Anterior cingulate cortex (tissue), 58 donors: ENCODE data around the gene SORBS1.
"Not testable (repeated sequence)": the region's sequence is repeated elsewhere in the genome, so short reads cannot be mapped to it uniquely, and the experiment has no call there.

Experiments used
- DNase-seq, 58 donors: peaks; one replicate each; lab custom pipeline; 2025; lab: John Stamatoyannopoulos, UW

Gene SORBS1

DNA sequence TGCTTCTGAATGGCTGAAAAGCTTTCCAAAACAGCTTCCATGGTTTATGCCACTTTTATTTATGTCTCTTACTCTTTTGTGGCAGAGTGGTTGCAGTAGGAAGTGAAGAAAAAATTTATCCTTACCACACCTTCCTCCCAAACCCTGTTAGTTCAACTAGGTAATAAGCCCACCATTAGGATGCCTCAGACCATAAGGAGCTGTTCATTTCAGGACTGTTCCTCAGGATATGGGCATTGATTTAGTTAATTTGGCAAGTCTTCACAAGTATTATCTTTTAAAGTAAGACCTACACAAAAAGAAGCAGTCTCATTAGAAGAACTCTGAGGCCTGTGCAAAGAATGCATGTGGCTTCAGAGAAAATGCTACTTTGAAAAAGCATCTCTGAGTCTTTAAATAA, 187.5 kb downstream of the SORBS1 start:
- no peak for DNase-seq

DNA sequence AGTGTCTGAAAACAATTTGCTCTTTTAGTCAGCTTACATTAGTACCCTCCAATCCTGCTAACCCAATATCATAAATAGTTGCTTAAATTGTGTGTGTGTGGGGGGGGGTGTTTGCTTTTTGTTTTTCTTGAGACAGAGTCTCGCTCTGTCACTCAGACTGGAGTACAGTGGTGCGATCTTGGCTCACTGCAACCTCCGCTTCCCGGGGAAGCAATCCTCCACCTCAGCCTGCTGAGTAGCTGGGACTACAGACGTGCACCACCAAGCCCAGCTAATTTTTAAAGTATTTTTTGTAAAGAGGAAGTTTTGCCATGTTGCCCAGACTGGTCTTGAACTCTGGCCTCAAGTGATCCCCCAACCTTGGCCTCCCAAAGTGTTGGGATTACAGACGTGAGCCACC, 196.8 kb downstream of the SORBS1 start:
- peak in 3 of 58 donors; percentile 10 to 21 (median 14) for DNase-seq

DNA sequence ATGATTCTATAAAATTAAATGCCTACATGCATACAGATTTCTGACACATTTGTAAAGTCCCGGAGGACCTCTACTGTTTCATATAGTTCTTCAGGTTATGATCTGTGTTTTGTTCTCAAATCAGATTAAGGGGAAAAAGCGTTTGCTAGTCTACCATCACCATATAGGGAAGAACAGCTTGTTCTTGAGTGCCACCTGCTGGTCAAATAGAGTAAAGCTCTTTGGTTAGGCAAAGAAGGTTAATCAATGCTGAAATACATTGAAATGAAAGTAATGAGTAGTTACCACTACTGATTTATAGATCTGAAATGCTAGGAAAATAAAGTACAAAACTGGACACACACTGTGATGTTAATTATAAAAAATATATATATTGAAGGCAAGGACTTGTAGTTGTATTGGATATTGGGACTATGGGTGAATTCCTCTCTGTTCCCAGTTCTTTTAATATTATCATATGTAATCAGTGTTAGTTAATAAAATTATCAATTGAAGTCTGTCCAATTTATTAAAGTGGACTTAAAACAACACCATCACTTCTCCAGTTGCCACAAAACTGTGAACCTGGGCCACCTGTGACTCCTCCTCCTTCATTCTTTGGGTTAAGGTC, 197.8 kb downstream of the SORBS1 start:
- peak in 13 of 58 donors; percentile 5 to 56 (median 23) for DNase-seq

DNA sequence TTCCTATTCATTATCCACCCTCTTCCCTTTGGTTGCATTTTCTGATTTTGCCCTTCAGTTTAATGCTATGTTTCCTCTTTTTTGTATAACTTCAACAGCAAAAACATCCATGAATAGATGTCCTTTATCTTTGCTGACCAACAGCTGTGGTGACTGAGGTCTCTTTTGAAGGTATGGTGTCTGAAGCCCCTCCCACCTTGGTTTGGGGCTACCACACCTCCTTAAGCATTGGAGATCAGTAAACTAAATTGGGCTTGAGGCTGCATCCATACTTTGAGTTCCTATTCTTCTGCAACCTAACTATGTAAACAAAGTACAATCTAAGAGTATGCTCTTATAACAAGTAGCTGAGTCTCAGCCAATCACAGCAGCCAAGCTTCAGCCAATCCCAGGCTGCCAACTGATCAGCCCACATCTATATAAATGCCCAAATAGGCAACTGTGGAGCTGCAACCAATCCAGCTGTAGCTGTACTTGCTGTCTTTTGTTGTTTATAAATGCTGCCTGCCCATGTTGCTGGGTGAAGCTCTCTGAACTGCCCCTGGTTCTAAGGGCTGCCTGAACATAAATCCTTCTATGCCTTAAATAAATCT, 201.0 kb downstream of the SORBS1 start:
- DNase-seq, result no peak

DNA sequence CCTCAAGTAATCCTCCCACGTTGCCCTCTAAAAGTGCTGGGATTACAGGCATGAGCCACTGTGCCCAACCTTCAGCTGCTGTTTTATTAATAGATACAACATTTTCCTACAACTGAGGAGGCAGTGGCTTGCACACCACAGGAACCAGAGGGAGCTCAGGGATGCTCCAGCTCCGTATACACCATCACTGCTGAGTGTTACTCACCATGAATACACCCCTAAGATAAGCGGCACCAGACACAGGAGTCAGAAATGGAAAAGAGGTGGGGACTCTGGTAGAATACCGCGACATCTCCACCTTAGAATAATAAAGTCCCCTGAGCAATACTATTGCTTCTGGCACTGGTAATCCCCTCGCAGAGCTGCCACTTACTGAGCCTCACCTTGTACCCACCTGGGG, 201.7 kb downstream of the SORBS1 start:
- no peak for DNase-seq

DNA sequence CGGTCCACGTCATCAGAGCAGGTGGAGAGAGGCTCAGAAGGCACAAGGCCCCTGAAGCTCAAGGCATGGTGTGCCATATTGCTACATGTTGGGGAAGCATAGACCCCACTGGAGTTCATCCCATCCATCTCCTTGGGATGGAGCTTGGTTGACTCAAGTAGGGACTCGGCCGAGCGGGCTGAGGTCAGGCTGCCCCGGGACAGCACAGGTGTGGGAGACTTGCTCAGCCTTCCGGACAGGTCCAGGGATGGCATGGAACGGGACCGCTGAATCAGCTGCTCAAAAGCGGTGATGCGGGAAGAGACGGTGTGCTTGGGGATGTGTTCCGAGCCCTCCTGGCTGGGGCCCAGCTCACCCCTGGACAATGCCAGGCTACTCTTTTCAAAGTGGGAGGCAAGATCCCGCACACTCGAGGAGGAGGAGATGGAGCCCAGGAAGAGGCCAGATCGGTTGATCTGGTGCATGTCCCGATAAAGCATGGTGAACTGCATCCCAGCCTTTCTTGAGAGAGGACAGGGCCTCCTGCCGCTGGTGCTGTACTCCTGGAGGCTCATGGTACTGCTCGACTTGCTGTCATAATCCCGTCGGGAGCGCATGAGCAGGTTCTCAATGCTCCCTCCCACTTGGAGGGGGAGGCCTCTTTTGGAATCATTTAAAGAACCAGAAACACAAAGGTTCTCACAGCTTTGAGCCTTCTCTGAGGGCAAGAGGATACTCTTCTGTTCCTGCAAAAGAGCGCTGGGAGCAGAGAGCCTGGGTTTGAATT, 204.8 kb downstream of the SORBS1 start:
- peak in 1 of 58 donors; percentile 37 for DNase-seq

DNA sequence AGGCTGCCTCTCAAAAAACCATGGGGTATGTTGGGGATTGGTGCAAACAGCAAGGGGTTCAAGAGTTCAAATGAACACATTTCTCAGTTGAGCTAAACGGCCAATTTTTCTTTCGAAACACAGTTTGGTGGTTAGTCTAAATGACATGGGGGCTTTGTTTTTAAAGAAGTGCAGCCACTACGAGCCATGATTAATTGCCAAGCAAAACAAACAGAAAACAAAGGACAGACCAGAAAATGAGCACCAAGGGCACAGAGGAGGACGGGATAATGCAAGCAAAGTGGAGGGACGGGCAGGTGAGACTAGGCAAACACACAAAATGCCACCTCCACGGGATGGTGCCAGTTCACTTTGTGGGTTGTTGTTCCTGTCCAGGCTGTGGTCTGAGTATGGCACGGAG, 205.9 kb downstream of the SORBS1 start:
- DNase-seq, result no peak

DNA sequence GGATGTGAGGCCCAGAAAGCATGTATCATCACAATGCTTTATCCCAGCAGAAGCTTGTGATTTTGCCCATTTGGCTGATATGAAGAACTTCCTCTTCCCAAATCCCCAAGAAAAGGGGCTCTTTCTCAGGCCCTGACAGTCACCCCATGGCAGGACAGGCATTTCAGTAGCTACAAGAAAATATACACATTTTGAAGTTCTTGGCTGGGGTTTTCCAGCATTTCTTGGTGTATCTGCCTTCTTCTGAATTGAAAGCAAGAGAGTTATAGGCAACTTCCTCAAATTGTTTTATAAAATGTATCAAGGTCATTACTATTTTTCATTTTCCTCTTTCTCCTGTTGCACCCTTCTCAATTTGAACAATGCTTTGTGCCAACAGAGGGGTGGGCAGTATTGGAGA, 207.1 kb downstream of the SORBS1 start:
- no peak for DNase-seq

DNA sequence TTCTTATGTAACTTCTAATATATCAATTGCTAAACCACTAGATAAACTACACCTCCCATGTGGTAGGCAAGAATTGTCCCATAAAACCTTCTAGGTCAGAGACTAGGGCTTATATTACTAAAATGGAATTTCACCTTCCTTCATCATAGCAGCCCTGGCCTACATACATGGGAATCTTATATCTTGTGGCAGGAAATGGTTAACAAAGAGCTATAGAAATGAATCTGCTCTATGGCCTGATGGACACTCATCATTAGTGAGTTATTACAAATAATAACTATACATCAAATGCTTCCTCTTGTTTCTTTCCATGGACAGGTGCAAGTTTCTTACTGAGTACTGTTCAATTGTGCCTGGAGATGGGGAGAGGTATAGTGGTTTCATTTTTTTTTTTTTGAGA, 208.0 kb downstream of the SORBS1 start:
- DNase-seq, result no peak

DNA sequence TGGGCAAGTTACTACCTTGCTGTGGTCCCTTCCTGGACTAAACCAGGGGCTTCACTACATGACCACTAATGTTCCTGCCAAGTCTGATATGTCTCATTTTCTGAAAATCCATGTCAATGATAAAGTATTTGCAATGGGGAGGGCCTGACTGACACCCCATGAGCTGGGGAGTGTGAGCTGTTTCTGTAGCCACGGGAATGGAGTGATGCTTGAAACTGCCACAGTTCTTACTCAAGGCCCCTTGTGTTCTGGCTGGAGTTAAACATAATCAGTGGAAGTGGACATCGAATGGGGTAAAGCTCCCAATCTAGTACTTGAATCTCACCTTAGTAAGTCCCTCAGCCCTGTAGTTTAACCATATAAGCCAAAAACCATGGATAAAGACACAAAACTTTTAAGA, 208.5 kb downstream of the SORBS1 start:
- no peak for DNase-seq

DNA sequence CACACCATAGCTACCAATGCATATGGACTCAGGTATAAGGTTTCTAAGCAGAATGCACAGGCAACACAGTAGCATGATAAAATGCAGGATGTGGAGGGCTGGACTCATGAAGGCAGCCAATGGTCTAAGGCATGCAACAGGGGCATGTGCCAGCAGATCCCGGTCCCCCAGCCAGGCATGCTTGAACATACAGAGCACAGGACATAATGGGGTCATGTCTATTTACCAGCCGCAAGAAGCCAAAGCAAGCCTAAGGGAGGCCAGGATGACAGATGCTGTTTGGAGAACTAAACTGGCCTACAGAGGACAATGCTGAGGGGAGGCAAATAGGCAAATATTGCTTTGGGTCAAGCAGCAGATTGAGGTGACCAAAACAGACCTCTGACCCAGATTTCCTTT, 210.3 kb downstream of the SORBS1 start:
- no peak for DNase-seq

DNA sequence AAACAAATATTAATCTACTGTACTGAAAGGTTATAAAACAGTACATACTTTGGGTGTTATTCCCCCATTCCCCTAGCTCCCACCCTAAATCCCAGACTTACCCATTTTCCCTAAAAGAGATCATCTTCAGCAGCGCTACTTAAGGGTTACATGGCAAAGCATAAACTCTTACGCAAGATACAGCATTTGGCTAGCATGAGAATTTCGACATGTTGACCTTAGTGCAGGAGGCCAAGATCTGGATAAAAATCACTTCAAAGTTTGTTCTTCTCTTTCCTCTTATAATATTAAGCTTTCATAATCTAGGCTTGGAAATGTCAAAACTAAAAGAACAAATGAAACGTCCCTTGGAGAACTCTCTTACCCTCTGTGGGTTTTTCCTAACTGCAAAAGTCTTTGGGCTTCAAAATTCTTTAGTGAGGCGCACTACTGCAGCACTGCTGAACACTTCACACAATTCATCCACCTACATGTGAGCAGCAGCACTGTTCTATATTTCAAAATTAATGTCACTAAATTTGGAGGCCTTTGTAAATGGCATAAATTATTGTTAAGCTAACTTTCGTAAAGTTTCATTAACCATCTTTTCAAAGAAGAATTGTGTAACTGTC, 210.8 kb downstream of the SORBS1 start:
- no peak for DNase-seq

DNA sequence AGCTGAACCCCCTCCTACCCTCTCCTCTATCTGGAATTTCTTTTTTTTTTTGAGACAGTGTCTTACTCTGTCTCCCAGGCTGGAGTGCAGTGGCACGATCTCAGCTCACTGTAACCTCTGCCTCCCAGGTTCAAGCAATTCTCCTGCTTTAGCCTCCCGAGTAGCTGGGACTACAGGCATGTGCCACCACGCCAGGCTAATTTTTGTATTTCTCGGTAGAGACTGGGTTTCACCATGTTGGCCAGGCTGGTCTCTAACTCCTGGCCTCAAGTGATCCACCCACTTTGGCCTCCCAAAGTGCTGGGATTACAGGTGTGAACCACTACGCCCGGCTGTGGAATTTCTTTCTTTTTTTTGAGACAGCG, 213.8 kb downstream of the SORBS1 start:
- DNase-seq, result not testable (repeated sequence)

DNA sequence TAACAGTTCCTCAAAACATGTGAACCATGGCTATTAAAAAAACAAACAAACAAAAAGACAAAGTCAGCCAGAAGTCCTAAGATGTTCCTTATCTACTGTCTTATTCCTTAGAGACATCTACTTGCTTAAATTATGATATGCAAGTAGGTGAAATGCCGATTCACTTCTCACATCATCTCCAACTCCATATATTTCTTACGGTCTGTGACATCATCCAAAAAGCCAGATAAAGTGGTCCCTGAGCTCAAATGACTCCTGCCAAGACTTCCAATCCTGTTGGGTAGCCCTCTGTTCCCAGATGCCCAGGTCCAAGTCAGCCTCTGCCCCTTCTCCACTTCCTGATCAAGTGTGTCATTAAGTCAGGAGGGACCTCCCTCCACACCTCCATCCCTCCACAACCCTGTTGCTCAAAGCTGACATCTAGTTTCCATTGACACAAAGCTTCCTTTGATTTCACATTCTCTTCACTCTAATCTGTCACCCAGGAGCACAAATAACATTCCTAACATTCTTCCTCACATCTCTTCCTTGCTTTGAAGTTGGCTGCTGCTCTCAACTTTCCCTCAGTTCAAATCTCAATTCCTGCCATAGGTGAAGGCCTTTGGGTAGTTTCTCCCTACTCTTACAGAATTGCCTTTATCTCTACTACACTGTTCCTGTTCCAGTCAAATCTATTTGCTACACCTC, 214.3 kb downstream of the SORBS1 start:
- DNase-seq, result no peak

DNA sequence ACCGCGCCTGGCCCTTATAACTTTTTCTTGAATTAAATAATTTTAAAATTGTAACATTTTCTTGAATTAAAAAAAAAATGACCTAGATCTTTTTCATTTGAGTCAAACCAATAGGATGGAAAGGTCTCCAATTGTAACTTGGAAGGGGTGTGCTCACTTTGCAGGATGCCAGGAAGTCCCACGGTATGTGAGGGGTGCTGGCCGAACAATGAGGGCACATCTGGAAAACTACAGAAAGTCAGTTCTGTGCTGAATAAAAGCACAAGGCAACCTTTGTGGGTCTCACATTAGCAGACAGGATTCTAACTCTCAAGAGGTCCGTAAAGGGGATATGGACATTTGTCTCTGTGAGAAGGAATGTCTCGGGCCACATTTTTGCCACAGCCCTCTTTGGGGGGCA, 217.6 kb downstream of the SORBS1 start:
- no peak for DNase-seq

DNA sequence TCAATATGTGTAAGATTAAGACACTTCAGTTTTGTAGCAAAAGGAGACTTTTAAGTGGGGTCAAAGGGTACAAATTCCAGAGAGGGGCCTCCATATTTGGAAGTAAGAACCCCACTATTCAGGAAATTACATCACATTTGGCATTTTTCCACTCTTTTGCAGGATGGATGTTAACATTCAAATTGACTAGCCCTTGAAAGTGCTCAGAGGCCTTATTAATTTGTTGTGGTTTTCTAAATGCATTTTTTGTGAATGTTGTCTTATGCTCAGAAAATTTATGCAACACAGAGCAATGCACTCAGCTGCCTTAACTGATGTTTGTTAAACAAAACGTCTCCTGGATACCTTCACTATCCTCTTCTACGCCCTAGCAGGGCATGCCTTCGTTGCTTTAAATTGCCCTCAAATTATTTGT, 219.4 kb downstream of the SORBS1 start:
- DNase-seq, result no peak

DNA sequence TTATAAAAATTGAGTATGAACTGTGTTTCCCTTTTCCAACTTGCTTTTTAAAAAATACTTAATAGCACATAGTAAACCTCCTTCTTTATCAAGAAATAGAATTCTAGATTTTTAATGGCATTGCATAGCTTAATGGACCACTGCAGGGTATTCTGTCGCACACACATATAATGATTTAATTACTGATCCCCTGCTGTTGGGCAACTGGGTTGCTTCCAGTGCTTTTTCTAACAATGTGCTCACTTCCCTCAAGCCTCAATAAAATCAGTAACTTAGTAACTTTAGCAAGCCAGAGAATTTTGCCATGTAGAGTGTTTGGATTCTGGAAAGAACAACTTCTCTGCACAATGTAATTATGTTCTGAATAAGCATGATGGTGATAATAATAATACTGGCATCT, 221.3 kb downstream of the SORBS1 start:
- no peak for DNase-seq

DNA sequence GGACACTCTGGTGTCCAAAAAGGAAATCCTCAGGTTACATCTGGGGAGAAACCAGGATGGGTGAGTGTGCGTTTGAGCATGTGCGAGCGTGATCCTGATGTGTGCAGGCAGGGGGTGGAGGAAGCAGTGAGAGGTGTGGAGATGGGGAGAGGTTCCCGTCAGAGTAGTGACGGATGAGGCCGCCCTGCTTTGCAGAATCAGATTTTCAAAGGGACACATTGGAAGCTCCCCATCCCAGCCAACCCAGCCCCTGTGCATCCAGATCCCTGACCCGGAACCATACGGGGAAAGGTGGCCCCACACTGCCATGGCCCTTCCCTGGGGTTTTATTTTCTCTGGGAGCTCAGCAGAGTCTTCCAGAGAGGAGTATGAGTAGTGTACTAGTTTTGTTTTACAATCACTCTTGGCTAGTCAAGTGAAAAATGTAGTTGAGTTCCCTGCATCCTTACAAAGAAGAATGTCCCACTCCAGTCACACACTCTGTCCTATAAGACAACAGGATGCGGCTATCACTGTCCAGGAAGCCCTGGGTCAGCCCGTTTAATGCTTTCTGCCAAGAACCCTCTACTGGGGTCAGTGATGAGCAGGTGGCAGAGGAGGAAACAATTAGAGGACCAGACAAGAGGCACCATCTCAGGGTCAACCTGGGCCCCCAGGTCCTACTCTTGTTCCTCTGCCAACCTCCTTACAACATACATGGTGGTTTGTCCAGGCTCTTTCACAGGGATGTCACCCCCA, 223.6 kb downstream of the SORBS1 start:
- peak in 1 of 58 donors; percentile 15 for DNase-seq

DNA sequence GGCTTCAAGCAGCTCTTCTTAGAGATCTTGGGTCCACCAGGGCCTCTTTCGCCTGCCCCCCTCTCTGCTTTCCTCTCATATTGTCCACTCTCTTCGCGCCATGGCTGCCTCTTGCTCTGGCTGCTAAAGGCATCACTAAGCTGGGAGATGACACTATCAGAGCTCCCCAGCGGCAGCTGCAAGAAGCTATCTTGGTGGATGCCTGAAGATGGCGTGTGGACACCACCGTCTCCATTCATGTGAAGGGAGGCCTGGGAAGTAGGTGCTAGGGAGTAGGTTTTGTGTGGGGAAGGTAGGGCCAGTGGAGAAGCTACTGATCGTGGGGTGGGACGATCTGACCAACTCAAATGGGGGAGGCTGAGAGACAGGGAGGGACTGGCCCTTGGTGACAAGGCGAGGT, 224.5 kb downstream of the SORBS1 start:
- DNase-seq, result no peak
